ENCODE results near the gene RAB11B. TPM values are rescaled to one million over a fixed set of nuclear protein-coding genes. Genes with fewer than 3 reads are reported as not detected.
A peak's percentile ranks its signal among the peaks of the same experiment; 100 is the strongest.

The RAB11B gene
- total RNA-seq, 4 donors from 2014 or later = 28.6 to 71.8 (median 36.1) TPM

DNA sequence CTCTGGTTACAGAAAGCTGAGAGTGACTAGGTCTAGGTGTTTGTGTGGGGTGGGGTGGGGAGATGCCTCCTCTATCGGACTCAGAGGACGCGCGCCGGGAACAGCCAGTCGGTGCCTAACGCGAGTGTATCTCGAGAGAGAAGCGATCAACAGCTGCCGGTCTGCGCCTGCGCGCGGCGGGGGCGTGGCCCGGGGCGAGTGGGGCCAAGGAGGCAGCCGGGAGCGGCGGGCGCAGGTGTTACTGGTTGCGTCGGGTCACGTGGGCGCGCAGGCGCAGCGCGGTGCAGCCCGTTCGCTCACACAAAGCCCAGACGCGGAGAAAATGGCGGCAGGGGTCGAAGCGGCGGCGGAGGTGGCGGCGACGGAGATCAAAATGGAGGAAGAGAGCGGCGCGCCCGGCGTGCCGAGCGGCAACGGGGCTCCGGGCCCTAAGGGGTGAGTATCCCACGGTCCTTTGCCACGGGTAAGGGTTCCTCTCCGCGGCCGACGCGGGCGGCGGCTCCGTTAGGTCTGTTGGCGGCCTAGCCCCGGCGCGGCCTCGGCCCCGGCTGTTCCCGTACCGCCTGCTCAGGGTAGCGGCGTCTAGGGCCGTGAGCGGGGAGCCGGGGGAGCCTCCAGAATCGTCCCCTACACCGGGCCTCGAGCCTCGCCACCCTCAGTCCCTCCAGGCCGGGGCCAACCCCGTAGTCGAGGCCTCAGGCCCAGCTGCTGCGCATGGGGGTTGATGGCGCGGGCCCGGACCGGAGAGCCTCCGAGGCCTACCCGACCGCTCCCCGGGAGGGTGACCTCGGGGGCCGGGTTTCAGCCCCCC lies 54.7 kb downstream of the RAB11B start, which contains the start of gene HNRNPM:
TSS of gene HNRNPM (plus strand) at position 299 of the 811 bp plus-strand sequence. CDS start at position 323, 24 bp downstream.
- Histone ChIP-seq H3K4me3 (peak within 1 kb of the TSS; percentile 71 to 90), H3K9me3 (no peaks in the 10 kb centered on the region), H3K27ac (peak within 1 kb of the TSS; percentile 92 to 98 (median 96)), H3K27me3 (no peaks in the 10 kb centered on the region), H3K4me1 (peaks cover 9 to 50% (median 35%) of the 10 kb centered on the region in 3 donors), H3K36me3 (peaks cover 0 to 21% of the 10 kb centered on the region in 2 donors)
- peak; percentile 99 for ATAC-seq
- peak; percentile 97 for TF ChIP-seq POLR2AphosphoS5 (IDR thresholded peaks at IDR 0.05)
- TF ChIP-seq EP300 (IDR thresholded peaks at IDR 0.05) = no peak
- TF ChIP-seq, protein P1, sequence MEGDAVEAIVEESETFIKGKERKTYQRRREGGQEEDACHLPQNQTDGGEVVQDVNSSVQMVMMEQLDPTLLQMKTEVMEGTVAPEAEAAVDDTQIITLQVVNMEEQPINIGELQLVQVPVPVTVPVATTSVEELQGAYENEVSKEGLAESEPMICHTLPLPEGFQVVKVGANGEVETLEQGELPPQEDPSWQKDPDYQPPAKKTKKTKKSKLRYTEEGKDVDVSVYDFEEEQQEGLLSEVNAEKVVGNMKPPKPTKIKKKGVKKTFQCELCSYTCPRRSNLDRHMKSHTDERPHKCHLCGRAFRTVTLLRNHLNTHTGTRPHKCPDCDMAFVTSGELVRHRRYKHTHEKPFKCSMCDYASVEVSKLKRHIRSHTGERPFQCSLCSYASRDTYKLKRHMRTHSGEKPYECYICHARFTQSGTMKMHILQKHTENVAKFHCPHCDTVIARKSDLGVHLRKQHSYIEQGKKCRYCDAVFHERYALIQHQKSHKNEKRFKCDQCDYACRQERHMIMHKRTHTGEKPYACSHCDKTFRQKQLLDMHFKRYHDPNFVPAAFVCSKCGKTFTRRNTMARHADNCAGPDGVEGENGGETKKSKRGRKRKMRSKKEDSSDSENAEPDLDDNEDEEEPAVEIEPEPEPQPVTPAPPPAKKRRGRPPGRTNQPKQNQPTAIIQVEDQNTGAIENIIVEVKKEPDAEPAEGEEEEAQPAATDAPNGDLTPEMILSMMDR (IDR thresholded peaks at IDR 0.05) = peak in 1 of 4 experiments; percentile 12
- TF ChIP-seq POLR2A (IDR thresholded peaks at IDR 0.05) = peak; percentile 92 to 93
- 0% methylated on average over 11 of the region's 93 CpGs; no CpG with 5 or more reads in 1 of the 2 donors for WGBS, 2 donors (ENCODE audit: low coverage in 1 of 2)

- H3K4me1 ChIP-seq = peaks cover 9 to 57% (median 35%) of the 10 kb centered on the region in 3 donors
- peak overlapping the region; percentile 92 to 98 (median 96) for H3K27ac ChIP-seq
- 0% methylated on average over 8 of the region's 45 CpGs; no CpG with 5 or more reads in 1 of the 2 donors for WGBS, 2 donors (ENCODE audit: low coverage in 1 of 2)
- ATAC-seq = peak; percentile 11
- H3K9me3 ChIP-seq = no peaks in the 10 kb centered on the region
- peak overlapping the region; percentile 71 to 90 for H3K4me3 ChIP-seq
- H3K27me3 ChIP-seq = no peaks in the 10 kb centered on the region
- peaks cover 0 to 17% of the 10 kb centered on the region in 2 donors for H3K36me3 ChIP-seq
- TF ChIP-seq, protein P1 (IDR thresholded peaks at IDR 0.05) = no peak
- no peak for TF ChIP-seq POLR2A (IDR thresholded peaks at IDR 0.05)
- TF ChIP-seq POLR2AphosphoS5 (IDR thresholded peaks at IDR 0.05) = peak; percentile 48
- no peak for TF ChIP-seq EP300 (IDR thresholded peaks at IDR 0.05)
Observed at GRCh38 chr19:8445488-8446001, 55.4 kb downstream of the RAB11B start.

DNA sequence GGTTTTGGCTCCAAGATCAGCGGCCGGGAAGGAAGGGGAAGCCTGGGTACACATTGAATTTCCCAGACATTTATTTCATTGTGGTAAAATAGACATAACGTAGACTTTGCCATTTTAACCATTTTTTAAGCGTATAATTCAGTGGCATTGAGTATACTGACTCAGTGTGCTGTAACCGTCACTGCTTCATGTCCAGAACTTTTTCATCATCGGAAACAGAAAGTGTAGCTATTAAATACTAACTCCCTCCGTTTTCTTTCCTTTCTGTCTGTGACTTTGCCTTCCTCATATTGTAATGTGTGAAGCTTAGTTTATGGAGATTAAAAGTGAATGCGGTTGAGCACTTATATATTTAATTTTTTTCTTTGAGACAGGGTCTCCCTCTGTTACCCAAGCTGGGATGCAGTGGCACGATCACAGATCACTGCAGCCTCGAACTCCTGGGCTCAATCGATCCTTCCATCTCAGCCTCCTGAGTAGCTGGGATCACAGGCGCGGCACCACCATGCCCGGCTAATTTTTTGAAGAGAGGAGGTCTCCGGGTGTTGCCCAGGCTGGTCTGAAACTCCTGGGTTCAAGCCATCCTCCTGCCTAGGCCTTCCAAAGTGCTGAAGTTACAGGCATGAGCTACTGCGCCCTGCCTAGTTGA lies 56.0 kb downstream of the RAB11B start:
- peak overlapping the region; percentile 92 to 98 (median 96) for H3K27ac ChIP-seq

GRCh38 chr19:8449830-8450229 lies 59.7 kb downstream of the RAB11B start:
- 20 to 73% methylated on average over 1 to 2 of the region's 8 CpGs for WGBS, 2 donors (ENCODE audit: low coverage in 1 of 2)
- no peak for ATAC-seq
- Histone ChIP-seq H3K27ac (no peak overlapping the region), H3K27me3 (no peaks in the 10 kb centered on the region), H3K36me3 (peaks cover 0 to 13% of the 10 kb centered on the region in 2 donors), H3K9me3 (no peaks in the 10 kb centered on the region), H3K4me3 (no peak overlapping the region), H3K4me1 (peaks cover 16 to 91% (median 55%) of the 10 kb centered on the region in 3 donors)
- TF ChIP-seq POLR2AphosphoS5 (IDR thresholded peaks at IDR 0.05) = no peak
- no peak for TF ChIP-seq POLR2A (IDR thresholded peaks at IDR 0.05)
- no peak for TF ChIP-seq EP300 (IDR thresholded peaks at IDR 0.05)
- TF ChIP-seq, protein P1 (IDR thresholded peaks at IDR 0.05) = no peak

More for the DNA sequence above, 56.0 kb downstream of the RAB11B start:
- H3K36me3 ChIP-seq = peaks cover 0 to 17% of the 10 kb centered on the region in 2 donors
- peaks cover 9 to 63% (median 35%) of the 10 kb centered on the region in 3 donors for H3K4me1 ChIP-seq
- no peaks in the 10 kb centered on the region for H3K27me3 ChIP-seq
- ATAC-seq = no peak
- H3K4me3 ChIP-seq = peak overlapping the region; percentile 71 to 90
- no peaks in the 10 kb centered on the region for H3K9me3 ChIP-seq
- TF ChIP-seq, protein P1 (IDR thresholded peaks at IDR 0.05) = no peak
- no peak for TF ChIP-seq POLR2A (IDR thresholded peaks at IDR 0.05)
- TF ChIP-seq POLR2AphosphoS5 (IDR thresholded peaks at IDR 0.05) = no peak
- WGBS, 2 donors (ENCODE audit: low coverage in 1 of 2) = 15 to 16% methylated on average over 10 to 13 of the region's 16 CpGs

Data from gastroesophageal sphincter (tissue), 4 donors.